ENCODE data around the gene OXCT1.

- TF ChIP-seq CTCF (IDR thresholded peaks at IDR 0.05) = no peak
- no peak for TF ChIP-seq EP300 (IDR thresholded peaks at IDR 0.05)
Observed at GRCh38 chr5:41852293-41852692, 17.9 kb downstream of the OXCT1 start.
